Measurements from ENCODE around the gene BID.

- no peak for TF ChIP-seq CTCF (IDR thresholded peaks at IDR 0.05; ENCODE audit: insufficient read depth, low read length)
- TF ChIP-seq POLR2AphosphoS5 (IDR thresholded peaks at IDR 0.05; ENCODE audit: low read depth), result no peak
- TF ChIP-seq SPI1 (IDR thresholded peaks at IDR 0.05; ENCODE audit: borderline replicate concordance, low read depth), result no peak
- TF ChIP-seq REST (IDR thresholded peaks at IDR 0.05; ENCODE audit: insufficient replicate concordance, low read depth), result no peak
- TF ChIP-seq GABPA (IDR thresholded peaks at IDR 0.05; ENCODE audit: low read depth), result no peak
These were observed 5.2 kb upstream of the BID start for GRCh38 chr22:17779286-17780115.
